HCT116 (cell line): Measurements from ENCODE around the gene PDE10A.

Experiments used
- CBX3 ChIP-seq: IDR thresholded peaks from 2 replicates; pipeline ENCODE4 v1.6.1; 2012; ENCODE audit warnings: low read depth
- CTCF ChIP-seq, 3 experiments: fragments of 200-600 bp in 1 of 3; sonication (generic) in 1 of 3; IDR thresholded peaks in 2 of 3; conservative IDR thresholded peaks in 1 of 3; 2 replicates each; pipeline ENCODE4 v1.5.1; 2012 to 2017; ENCODE audit warnings: low read depth in 2 of 3, low read length in 2 of 3, antibody characterized with exemption in 1 of 3, borderline replicate concordance in 1 of 3, control low read depth in 1 of 3, mild to moderate bottlenecking in 1 of 3, mixed read lengths in 1 of 3, mixed run types in 1 of 3, moderate library complexity in 1 of 3; ENCODE audit not compliant: insufficient read depth in 1 of 3
- EGR1 ChIP-seq: IDR thresholded peaks from 2 replicates; pipeline ENCODE4 v1.6.1; 2012; ENCODE audit warnings: low read depth
- ELF1 ChIP-seq: IDR thresholded peaks from 2 replicates; pipeline ENCODE4 v1.6.1; 2012; ENCODE audit warnings: low read depth, borderline replicate concordance
- EZH2 ChIP-seq: fragments of 200-600 bp; sonication (generic); IDR thresholded peaks from 2 replicates; pipeline ENCODE4 v1.6.1; 2017; ENCODE audit warnings: antibody characterized with exemption, mixed run types
- POLR2A ChIP-seq: IDR thresholded peaks from 2 replicates; pipeline ENCODE4 v1.7.0; 2011; ENCODE audit warnings: borderline replicate concordance; ENCODE audit not compliant: insufficient read depth, insufficient read length; ENCODE audit errors: extremely low read depth
- POLR2AphosphoS5 ChIP-seq: IDR thresholded peaks from 2 replicates; pipeline ENCODE4 v1.6.1; 2011; ENCODE audit warnings: mild to moderate bottlenecking, low read depth, low read length, moderate library complexity
- TCF7L2 ChIP-seq: IDR thresholded peaks from 2 replicates; pipeline ENCODE4 v1.7.0; 2011; ENCODE audit warnings: borderline replicate concordance, inconsistent platforms; ENCODE audit not compliant: insufficient read depth, insufficient read length; ENCODE audit errors: extremely low read depth
- YY1 ChIP-seq: IDR thresholded peaks from 2 replicates; pipeline ENCODE4 v1.6.1; 2011; ENCODE audit warnings: low read length, low read depth, moderate library complexity, mild to moderate bottlenecking; ENCODE audit not compliant: insufficient replicate concordance; ENCODE audit errors: extremely low read depth
- TF ChIP-seq, protein P1 (sequence below): IDR thresholded peaks from 2 replicates; pipeline ENCODE4 v1.6.1; 2012
- TF ChIP-seq, protein P2 (sequence below): IDR thresholded peaks from 2 replicates; pipeline ENCODE4 v1.6.1; 2012
- TF ChIP-seq, protein P3 (sequence below): IDR thresholded peaks from 2 replicates; pipeline ENCODE4 v1.6.1; 2011; ENCODE audit warnings: mild to moderate bottlenecking, low read length, moderate library complexity; ENCODE audit not compliant: insufficient replicate concordance; ENCODE audit errors: extremely low read depth

DNA sequence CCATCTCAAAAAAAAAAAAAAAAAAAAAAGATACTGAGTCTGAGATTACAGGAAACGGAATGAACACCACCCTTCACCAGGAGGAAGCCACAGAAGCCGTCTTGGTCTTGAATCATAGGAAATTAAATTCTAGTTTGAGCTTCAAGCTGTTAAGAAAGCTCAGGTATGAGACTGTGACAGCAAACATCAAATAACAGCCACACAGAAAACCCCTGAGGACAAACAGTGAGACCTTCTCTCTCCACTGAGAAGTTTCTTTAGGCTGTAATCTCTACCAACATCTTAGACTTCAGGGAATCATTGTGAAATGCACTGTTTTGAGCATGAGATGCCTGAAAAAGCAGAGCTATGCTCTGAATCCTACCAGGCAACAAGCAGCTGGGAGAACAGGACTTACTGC lies 30.8 kb downstream of the PDE10A start:
- no peak for TF ChIP-seq TCF7L2
- no peak for TF ChIP-seq YY1
- TF ChIP-seq CTCF (IDR thresholded peaks at IDR 0.05 in 2 of 3, conservative IDR thresholded peaks at IDR 0.05 in 1 of 3; ENCODE audit: borderline replicate concordance in 1 of 3, insufficient read depth in 1 of 3, low read depth in 2 of 3, low read length in 2 of 3), result no peak
- no peak for TF ChIP-seq EGR1
- TF ChIP-seq, protein P1, sequence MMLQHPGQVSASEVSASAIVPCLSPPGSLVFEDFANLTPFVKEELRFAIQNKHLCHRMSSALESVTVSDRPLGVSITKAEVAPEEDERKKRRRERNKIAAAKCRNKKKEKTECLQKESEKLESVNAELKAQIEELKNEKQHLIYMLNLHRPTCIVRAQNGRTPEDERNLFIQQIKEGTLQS, result no peak
- TF ChIP-seq, protein P2, sequence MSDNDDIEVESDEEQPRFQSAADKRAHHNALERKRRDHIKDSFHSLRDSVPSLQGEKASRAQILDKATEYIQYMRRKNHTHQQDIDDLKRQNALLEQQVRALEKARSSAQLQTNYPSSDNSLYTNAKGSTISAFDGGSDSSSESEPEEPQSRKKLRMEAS, result no peak
- TF ChIP-seq, protein P3, sequence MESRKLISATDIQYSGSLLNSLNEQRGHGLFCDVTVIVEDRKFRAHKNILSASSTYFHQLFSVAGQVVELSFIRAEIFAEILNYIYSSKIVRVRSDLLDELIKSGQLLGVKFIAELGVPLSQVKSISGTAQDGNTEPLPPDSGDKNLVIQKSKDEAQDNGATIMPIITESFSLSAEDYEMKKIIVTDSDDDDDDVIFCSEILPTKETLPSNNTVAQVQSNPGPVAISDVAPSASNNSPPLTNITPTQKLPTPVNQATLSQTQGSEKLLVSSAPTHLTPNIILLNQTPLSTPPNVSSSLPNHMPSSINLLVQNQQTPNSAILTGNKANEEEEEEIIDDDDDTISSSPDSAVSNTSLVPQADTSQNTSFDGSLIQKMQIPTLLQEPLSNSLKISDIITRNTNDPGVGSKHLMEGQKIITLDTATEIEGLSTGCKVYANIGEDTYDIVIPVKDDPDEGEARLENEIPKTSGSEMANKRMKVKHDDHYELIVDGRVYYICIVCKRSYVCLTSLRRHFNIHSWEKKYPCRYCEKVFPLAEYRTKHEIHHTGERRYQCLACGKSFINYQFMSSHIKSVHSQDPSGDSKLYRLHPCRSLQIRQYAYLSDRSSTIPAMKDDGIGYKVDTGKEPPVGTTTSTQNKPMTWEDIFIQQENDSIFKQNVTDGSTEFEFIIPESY, result no peak
- TF ChIP-seq EZH2, result no peak
- TF ChIP-seq CBX3, result no peak
- TF ChIP-seq POLR2A, result no peak
- TF ChIP-seq ELF1, result no peak
- no peak for TF ChIP-seq POLR2AphosphoS5
